Measurements from ENCODE around the gene FLRT2. TPM values are rescaled to one million over a fixed set of nuclear protein-coding genes. Genes with fewer than 3 reads are reported as not detected.

FLRT2 gene
- total RNA-seq, 1 experiment from 2014 or later = 13.2 TPM

GRCh38 chr14:85532374-85533022, 2.6 kb downstream of the FLRT2 start:
- Mint-ChIP-seq H3K9me3 (no peaks in the 10 kb centered on the region), H3K36me3 (no peaks in the 10 kb centered on the region), H3K4me3 (peak overlapping the region; percentile 91), H3K27ac (no peak overlapping the region), H3K27me3 (ENCODE audit: low read depth) (peaks cover 79% of the 10 kb centered on the region), H3K4me1 (peaks cover 68% of the 10 kb centered on the region)
- CTCF ChIA-PET = interaction anchor here (1.0 kb wide), 1 partner anchor 523 kb away, joined by 3 read pairs; no protein-coding TSS in a partner anchor
- ATAC-seq (no peak), DNase-seq (ENCODE audit: low spot score) (no peak)
- TF ChIP-seq HMGA2 (CRISPR knock-in tag; IDR thresholded peaks at IDR 0.05) (no peak), SOX15 (CRISPR knock-in tag; IDR thresholded peaks at IDR 0.05) (no peak), RELA (CRISPR knock-in tag; IDR thresholded peaks at IDR 0.05; ENCODE audit: borderline replicate concordance) (no peak), GTF2I (CRISPR knock-in tag; conservative IDR thresholded peaks at IDR 0.05) (no peak), CREM (CRISPR knock-in tag; IDR thresholded peaks at IDR 0.05) (no peak), ETV6 (CRISPR knock-in tag; IDR thresholded peaks at IDR 0.05) (no peak), ZNF423 (CRISPR knock-in tag; IDR thresholded peaks at IDR 0.05) (no peak)
- TF ChIP-seq, protein P1, sequence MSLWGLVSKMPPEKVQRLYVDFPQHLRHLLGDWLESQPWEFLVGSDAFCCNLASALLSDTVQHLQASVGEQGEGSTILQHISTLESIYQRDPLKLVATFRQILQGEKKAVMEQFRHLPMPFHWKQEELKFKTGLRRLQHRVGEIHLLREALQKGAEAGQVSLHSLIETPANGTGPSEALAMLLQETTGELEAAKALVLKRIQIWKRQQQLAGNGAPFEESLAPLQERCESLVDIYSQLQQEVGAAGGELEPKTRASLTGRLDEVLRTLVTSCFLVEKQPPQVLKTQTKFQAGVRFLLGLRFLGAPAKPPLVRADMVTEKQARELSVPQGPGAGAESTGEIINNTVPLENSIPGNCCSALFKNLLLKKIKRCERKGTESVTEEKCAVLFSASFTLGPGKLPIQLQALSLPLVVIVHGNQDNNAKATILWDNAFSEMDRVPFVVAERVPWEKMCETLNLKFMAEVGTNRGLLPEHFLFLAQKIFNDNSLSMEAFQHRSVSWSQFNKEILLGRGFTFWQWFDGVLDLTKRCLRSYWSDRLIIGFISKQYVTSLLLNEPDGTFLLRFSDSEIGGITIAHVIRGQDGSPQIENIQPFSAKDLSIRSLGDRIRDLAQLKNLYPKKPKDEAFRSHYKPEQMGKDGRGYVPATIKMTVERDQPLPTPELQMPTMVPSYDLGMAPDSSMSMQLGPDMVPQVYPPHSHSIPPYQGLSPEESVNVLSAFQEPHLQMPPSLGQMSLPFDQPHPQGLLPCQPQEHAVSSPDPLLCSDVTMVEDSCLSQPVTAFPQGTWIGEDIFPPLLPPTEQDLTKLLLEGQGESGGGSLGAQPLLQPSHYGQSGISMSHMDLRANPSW (CRISPR knock-in tag; conservative IDR thresholded peaks at IDR 0.05; ENCODE audit: low read depth) = no peak
- TF ChIP-seq, protein P2, sequence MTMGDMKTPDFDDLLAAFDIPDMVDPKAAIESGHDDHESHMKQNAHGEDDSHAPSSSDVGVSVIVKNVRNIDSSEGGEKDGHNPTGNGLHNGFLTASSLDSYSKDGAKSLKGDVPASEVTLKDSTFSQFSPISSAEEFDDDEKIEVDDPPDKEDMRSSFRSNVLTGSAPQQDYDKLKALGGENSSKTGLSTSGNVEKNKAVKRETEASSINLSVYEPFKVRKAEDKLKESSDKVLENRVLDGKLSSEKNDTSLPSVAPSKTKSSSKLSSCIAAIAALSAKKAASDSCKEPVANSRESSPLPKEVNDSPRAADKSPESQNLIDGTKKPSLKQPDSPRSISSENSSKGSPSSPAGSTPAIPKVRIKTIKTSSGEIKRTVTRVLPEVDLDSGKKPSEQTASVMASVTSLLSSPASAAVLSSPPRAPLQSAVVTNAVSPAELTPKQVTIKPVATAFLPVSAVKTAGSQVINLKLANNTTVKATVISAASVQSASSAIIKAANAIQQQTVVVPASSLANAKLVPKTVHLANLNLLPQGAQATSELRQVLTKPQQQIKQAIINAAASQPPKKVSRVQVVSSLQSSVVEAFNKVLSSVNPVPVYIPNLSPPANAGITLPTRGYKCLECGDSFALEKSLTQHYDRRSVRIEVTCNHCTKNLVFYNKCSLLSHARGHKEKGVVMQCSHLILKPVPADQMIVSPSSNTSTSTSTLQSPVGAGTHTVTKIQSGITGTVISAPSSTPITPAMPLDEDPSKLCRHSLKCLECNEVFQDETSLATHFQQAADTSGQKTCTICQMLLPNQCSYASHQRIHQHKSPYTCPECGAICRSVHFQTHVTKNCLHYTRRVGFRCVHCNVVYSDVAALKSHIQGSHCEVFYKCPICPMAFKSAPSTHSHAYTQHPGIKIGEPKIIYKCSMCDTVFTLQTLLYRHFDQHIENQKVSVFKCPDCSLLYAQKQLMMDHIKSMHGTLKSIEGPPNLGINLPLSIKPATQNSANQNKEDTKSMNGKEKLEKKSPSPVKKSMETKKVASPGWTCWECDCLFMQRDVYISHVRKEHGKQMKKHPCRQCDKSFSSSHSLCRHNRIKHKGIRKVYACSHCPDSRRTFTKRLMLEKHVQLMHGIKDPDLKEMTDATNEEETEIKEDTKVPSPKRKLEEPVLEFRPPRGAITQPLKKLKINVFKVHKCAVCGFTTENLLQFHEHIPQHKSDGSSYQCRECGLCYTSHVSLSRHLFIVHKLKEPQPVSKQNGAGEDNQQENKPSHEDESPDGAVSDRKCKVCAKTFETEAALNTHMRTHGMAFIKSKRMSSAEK (CRISPR knock-in tag; IDR thresholded peaks at IDR 0.05; ENCODE audit: borderline replicate concordance) = no peak
- TF ChIP-seq, protein P3, sequence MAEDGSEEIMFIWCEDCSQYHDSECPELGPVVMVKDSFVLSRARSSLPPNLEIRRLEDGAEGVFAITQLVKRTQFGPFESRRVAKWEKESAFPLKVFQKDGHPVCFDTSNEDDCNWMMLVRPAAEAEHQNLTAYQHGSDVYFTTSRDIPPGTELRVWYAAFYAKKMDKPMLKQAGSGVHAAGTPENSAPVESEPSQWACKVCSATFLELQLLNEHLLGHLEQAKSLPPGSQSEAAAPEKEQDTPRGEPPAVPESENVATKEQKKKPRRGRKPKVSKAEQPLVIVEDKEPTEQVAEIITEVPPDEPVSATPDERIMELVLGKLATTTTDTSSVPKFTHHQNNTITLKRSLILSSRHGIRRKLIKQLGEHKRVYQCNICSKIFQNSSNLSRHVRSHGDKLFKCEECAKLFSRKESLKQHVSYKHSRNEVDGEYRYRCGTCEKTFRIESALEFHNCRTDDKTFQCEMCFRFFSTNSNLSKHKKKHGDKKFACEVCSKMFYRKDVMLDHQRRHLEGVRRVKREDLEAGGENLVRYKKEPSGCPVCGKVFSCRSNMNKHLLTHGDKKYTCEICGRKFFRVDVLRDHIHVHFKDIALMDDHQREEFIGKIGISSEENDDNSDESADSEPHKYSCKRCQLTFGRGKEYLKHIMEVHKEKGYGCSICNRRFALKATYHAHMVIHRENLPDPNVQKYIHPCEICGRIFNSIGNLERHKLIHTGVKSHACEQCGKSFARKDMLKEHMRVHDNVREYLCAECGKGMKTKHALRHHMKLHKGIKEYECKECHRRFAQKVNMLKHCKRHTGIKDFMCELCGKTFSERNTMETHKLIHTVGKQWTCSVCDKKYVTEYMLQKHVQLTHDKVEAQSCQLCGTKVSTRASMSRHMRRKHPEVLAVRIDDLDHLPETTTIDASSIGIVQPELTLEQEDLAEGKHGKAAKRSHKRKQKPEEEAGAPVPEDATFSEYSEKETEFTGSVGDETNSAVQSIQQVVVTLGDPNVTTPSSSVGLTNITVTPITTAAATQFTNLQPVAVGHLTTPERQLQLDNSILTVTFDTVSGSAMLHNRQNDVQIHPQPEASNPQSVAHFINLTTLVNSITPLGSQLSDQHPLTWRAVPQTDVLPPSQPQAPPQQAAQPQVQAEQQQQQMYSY (CRISPR knock-in tag; IDR thresholded peaks at IDR 0.05) = no peak
- POLR2A ChIA-PET = no interaction called here

DNA sequence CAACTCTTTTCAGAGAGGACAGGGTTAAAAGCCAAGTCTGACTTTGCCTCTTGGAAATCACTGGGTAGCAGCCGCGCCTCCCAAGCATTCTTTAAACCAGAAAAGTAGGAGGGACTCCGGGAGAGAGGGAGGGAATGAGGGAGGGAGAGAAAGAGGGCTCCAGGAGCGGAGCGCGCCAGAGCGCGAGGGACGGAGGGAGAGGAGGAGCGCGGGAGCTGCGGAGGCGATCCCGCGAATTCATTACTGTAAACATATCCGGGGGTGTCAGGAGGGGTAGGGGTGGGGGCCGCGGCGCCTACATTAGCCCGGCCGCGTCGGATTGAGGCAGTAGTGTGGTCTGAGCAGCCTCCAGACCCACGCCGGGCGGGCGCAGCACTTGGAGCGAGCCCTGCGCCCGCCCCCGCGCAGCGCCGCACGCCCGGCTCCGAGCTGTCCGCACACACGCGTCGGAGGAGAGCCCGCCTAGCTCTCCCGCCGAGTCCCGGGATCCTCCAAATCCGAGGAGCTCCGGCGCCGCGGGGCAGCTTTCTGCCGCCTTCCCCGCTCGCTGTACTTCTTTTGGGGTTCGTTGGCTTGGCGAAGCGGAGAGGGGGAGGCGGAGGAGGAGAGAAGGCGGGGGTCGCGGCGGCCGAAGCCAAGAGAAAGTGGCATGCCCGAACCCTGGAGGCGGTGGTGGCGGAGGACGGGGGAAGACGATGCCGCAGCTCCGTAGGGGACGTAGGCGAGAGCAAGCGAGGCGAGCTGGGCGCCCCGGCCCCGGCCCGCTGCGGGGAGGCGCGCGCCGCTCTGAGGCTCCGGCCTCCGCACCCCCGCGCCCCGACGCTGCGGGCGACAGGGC, 3.3 kb downstream of the FLRT2 start:
- Mint-ChIP-seq H3K27ac (no peak overlapping the region), H3K4me1 (peaks cover 68% of the 10 kb centered on the region), H3K9me3 (no peaks in the 10 kb centered on the region), H3K4me3 (peak overlapping the region; percentile 91), H3K36me3 (no peaks in the 10 kb centered on the region), H3K27me3 (ENCODE audit: low read depth) (peaks cover 71% of the 10 kb centered on the region)
- DNase-seq (ENCODE audit: low spot score) (peak; percentile 78), ATAC-seq (peak; percentile 72)
- ChIA-PET CTCF (interaction anchor here (1.0 kb wide), 1 partner anchor 522 kb away, joined by 3 read pairs; no protein-coding TSS in a partner anchor), POLR2A (interaction anchor here (1.1 kb wide), 1 partner anchor 44 kb away, joined by 3 read pairs; no protein-coding TSS in a partner anchor)
- TF ChIP-seq KAT7 (CRISPR knock-in tag; IDR thresholded peaks at IDR 0.05; ENCODE audit: borderline replicate concordance) (no peak), NFE2L1 (CRISPR knock-in tag; IDR thresholded peaks at IDR 0.05) (peak; percentile 59; the same call in 1 of the 2 replicates), HMGXB4 (CRISPR knock-in tag; IDR thresholded peaks at IDR 0.05) (peak; percentile 25; the same call in 1 of the 2 replicates), ZSCAN18 (CRISPR knock-in tag; IDR thresholded peaks at IDR 0.05) (no peak), SMAD3 (CRISPR knock-in tag; IDR thresholded peaks at IDR 0.05; ENCODE audit: borderline replicate concordance) (0 out of 2 replicates have a peak, but pooled peaks have one; percentile 22), ZNF671 (CRISPR knock-in tag; IDR thresholded peaks at IDR 0.05) (no peak), FOXP1 (CRISPR knock-in tag; IDR thresholded peaks at IDR 0.05; ENCODE audit: borderline replicate concordance) (no peak)
- TF ChIP-seq, protein P4, sequence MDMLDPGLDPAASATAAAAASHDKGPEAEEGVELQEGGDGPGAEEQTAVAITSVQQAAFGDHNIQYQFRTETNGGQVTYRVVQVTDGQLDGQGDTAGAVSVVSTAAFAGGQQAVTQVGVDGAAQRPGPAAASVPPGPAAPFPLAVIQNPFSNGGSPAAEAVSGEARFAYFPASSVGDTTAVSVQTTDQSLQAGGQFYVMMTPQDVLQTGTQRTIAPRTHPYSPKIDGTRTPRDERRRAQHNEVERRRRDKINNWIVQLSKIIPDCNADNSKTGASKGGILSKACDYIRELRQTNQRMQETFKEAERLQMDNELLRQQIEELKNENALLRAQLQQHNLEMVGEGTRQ (CRISPR knock-in tag; IDR thresholded peaks at IDR 0.05) = no peak
